22Rv1 (cell line): ENCODE data around the gene SVIL.

ENCODE experiments used
- H3K27ac ChIP-seq: fragments of 450-650 bp; 2 replicates; pipeline ENCODE4 v1.5.1; 2017
- CTCF ChIP-seq: fragments of 450-650 bp; IDR thresholded peaks from 2 replicates; pipeline ENCODE4 v1.5.1; 2017; ENCODE audit warnings: mild to moderate bottlenecking
- ZFX ChIP-seq: fragments of 450-650 bp; IDR thresholded peaks from 2 replicates; pipeline ENCODE4 v1.6.1; 2017; ENCODE audit warnings: antibody characterized with exemption, borderline replicate concordance

The SVIL gene

DNA sequence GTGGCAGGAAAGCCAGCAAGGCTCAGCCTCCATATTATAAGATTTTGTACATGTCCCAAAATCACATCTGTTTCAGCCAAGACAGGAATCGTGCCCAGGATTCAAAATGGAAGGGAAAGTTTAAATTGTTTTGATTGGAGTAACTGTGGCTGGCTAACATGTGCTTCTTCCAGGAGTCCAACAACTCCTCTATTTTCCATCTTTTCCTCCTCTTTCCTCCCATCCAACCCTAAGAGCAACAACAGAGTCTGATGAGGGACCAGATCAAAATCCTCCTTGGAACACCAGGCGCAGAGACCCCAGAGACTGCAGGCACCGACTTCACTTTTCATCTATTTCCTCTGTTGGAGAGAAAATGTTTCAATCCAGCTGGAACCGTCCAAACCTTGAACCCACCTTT lies 36.0 kb upstream of the SVIL start:
- no peak overlapping the region for H3K27ac ChIP-seq
- TF ChIP-seq ZFX: no peak
- no peak for TF ChIP-seq CTCF

- H3K27ac ChIP-seq: no peak overlapping the region
- TF ChIP-seq CTCF: no peak
- no peak for TF ChIP-seq ZFX
Observed at GRCh38 chr10:29669149-29669548, 34.4 kb upstream of the SVIL start.

GRCh38 chr10:29668628-29669027 lies 33.9 kb upstream of the SVIL start:
- TF ChIP-seq CTCF: no peak
- no peak for TF ChIP-seq ZFX
- H3K27ac ChIP-seq: no peak overlapping the region

- H3K27ac ChIP-seq: no peak overlapping the region
- no peak for TF ChIP-seq CTCF
- TF ChIP-seq ZFX: no peak
Observed at GRCh38 chr10:29667191-29667590, 32.4 kb upstream of the SVIL start.

GRCh38 chr10:29666201-29666600 lies 31.4 kb upstream of the SVIL start:
- TF ChIP-seq CTCF (no peak), ZFX (no peak)
- H3K27ac ChIP-seq: no peak overlapping the region

- H3K27ac ChIP-seq: no peak overlapping the region
- no peak for TF ChIP-seq ZFX
Observed at GRCh38 chr10:29663718-29664117, 28.9 kb upstream of the SVIL start.

- no peak overlapping the region for H3K27ac ChIP-seq
- no peak for TF ChIP-seq ZFX
- TF ChIP-seq CTCF: no peak
Observed at GRCh38 chr10:29658984-29659965, 24.5 kb upstream of the SVIL start.
